ENCODE data around the gene EAF1. TPM values are rescaled to one million over a fixed set of nuclear protein-coding genes. Genes with fewer than 3 reads are reported as not detected.

EAF1 gene
- total and polyA plus RNA-seq, 2 of the 8 experiments (the other 6 are each of a cell fraction or from before 2014, with no cell fraction given), result 13.9 to 26.8 TPM

DNA sequence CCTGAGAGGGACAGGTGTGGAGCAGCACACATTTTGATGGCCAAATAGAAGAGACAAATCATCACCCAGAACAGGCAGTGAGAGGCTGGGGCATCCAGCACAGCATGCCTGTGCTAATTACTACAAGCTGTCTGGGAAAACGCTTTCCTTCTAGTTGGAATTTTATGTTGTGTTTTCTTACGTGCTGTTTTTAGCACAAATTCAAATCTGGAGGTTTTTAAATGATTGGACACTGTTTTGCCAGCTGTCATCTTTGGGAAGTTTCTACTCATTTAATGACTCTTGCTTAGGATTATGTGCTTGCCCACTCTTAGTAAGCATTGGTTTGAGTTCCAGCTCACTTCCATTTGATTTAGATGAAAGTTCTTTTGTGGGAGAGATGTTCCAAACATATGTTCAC is 43.5 kb downstream of the EAF1 start:
- Histone ChIP-seq H3K79me2 (ENCODE audit: control insufficient read depth in 1 of 2, insufficient read depth in 2 of 2, low read length in 2 of 2) (no peaks in the 10 kb centered on the region), H2BK15ac (ENCODE audit: low read length) (no peak overlapping the region), H3K14ac (ENCODE audit: insufficient read length) (no peak overlapping the region), H3K56ac (replicated peaks; ENCODE audit: insufficient read length, low read depth, low read length) (no peak overlapping the region), H4K8ac (ENCODE audit: extremely low read depth, insufficient read depth, low read length) (no peak overlapping the region), H2AFZ (ENCODE audit: low read length) (no peak overlapping the region), H3K36me3 (ENCODE audit: control insufficient read depth in 2 of 4, insufficient read depth in 4 of 4, low read length in 3 of 4) (no peaks in the 10 kb centered on the region), H4K5ac (ENCODE audit: insufficient read length, low read depth, low read length) (no peak overlapping the region), H3K9ac (replicated peaks in 1 of 4; ENCODE audit: extremely low read depth in 1 of 4, low read depth in 3 of 4, low read length in 3 of 4) (no peak overlapping the region), H3K79me1 (ENCODE audit: low read depth, low read length) (no peaks in the 10 kb centered on the region), H4K20me1 (replicated peaks in 1 of 2; ENCODE audit: control insufficient read depth in 1 of 2, insufficient read depth in 2 of 2, low read length in 2 of 2) (no peaks in the 10 kb centered on the region), H3K4me3 (ENCODE audit: extremely low read depth in 1 of 4, insufficient read depth in 2 of 4, low read depth in 3 of 4, low read length in 4 of 4) (no peak overlapping the region), H2AK5ac (ENCODE audit: low read depth, low read length) (no peak overlapping the region), H2BK20ac (ENCODE audit: low read length) (no peak overlapping the region), H2BK12ac (ENCODE audit: low read depth, low read length) (no peak overlapping the region), H3K23ac (ENCODE audit: insufficient read length) (no peak overlapping the region), H2BK5ac (ENCODE audit: low read depth, low read length) (no peak overlapping the region), H3K4ac (replicated peaks; ENCODE audit: insufficient read length, low read depth, low read length) (no peak overlapping the region), H3K4me2 (ENCODE audit: insufficient read depth in 1 of 2, low read depth in 2 of 2, low read length in 2 of 2) (no peak overlapping the region), H3K9me3 (ENCODE audit: insufficient read depth in 2 of 2, low read depth in 1 of 2, low read length in 1 of 2) (no peaks in the 10 kb centered on the region), H3K27me3 (replicated peaks in 1 of 4; ENCODE audit: control insufficient read depth in 3 of 4, extremely low read depth in 1 of 4, insufficient read depth in 3 of 4, low read length in 3 of 4) (no peaks in the 10 kb centered on the region), H2BK120ac (replicated peaks; ENCODE audit: low read depth, low read length) (no peak overlapping the region), H3K23me2 (ENCODE audit: low read depth, low read length) (no peaks in the 10 kb centered on the region; the same call in 1 of the 2 replicates), H3K27ac (ENCODE audit: low read depth, low read length) (no peak overlapping the region), H3K4me1 (replicated peaks in 1 of 4; ENCODE audit: control insufficient read depth in 3 of 4, insufficient read depth in 4 of 4, low read length in 3 of 4) (peaks cover 0 to 2% (median 0%) of the 10 kb centered on the region in 4 experiments; a peak in 1 of 7 replicates), H4K91ac (replicated peaks; ENCODE audit: insufficient read length, low read length) (no peak overlapping the region), H3K18ac (ENCODE audit: extremely low read depth, low read length) (no peak overlapping the region)
- CTCF ChIA-PET (ENCODE audit: partially characterized antibody), result interaction anchor here (0.6 to 2.0 kb wide), 12 partner anchors 8 to 205 kb away, joined by 3 to 7 read pairs (median 4); no protein-coding TSS in a partner anchor
- no peak for DNase-seq (ENCODE audit: low read depth in 1 of 2, low spot score in 2 of 2)
- TF ChIP-seq NRF1 (IDR thresholded peaks at IDR 0.05; ENCODE audit: low read depth, low read length), result no peak
- TF ChIP-seq CREB1 (IDR thresholded peaks at IDR 0.05), result no peak
- no peak for TF ChIP-seq CEBPB (IDR thresholded peaks at IDR 0.05; ENCODE audit: low read depth, low read length)
- TF ChIP-seq KDM1A (IDR thresholded peaks at IDR 0.05; ENCODE audit: borderline replicate concordance, low read length), result no peak
- TF ChIP-seq JUN (IDR thresholded peaks at IDR 0.05; ENCODE audit: low read depth, low read length), result no peak
- no peak for FAIRE-seq
- 86% methylated on average over 2 of the region's 2 CpGs; no CpG with 5 or more reads in 1 of the 2 experiments for WGBS, 2 experiments (ENCODE audit: extremely low coverage in 1 of 2, insufficient coverage in 1 of 2, insufficient read length in 1 of 2, insufficient replicate concordance in 2 of 2, low coverage in 1 of 2, low lambda C conversion rate in 2 of 2, missing lambda C conversion rate in 1 of 2)
- POLR2A ChIA-PET (ENCODE audit: partially characterized antibody), result no interaction called here

All from H1 (cell line).